Gastroesophageal sphincter (tissue), 2 donors: ENCODE results near the gene ZNF565.

Experiments used
- EP300 ChIP-seq: sonication (generic); formaldehyde crosslinking; IDR thresholded peaks from one replicate; pipeline ENCODE4 v1.6.1; 2017; ENCODE audit warnings: antibody characterized with exemption, mild to moderate bottlenecking
- POLR2A ChIP-seq, 2 donors: fragments of 450-650 bp; IDR thresholded peaks; one replicate each; pipeline ENCODE4 v1.6.1; 2017; ENCODE audit warnings: antibody characterized with exemption in 2 of 2, mild to moderate bottlenecking in 2 of 2, moderate library complexity in 1 of 2

GRCh38 chr19:36203293-36203692 lies 11.2 kb downstream of the ZNF565 start:
- TF ChIP-seq EP300: no peak
- no peak for TF ChIP-seq POLR2A (IDR thresholded peaks at IDR 0.05)
